Parathyroid adenoma (tissue), 2 donors: ENCODE data around the gene KLHL8.

Experiments used
- H2AFZ ChIP-seq: fragments of 300-600 bp; sonication (generic); one replicate; pipeline ENCODE4 v1.7.0; 2017; ENCODE audit warnings: antibody characterized with exemption, mild to moderate bottlenecking
- H3K27ac ChIP-seq: fragments of 300-600 bp; sonication (generic); one replicate; pipeline ENCODE4 v1.7.0; 2017
- H3K27me3 ChIP-seq: fragments of 300-600 bp; sonication (generic); one replicate; pipeline ENCODE4 v1.7.0; 2017; ENCODE audit warnings: low read length; ENCODE audit not compliant: control insufficient read depth, insufficient read depth
- H3K36me3 ChIP-seq: fragments of 300-600 bp; sonication (generic); one replicate; pipeline ENCODE4 v1.7.0; 2017; ENCODE audit warnings: low read length; ENCODE audit not compliant: control insufficient read depth, insufficient read depth
- H3K4me1 ChIP-seq: fragments of 300-600 bp; sonication (generic); one replicate; pipeline ENCODE4 v1.7.0; 2017; ENCODE audit warnings: control low read depth
- H3K4me2 ChIP-seq: fragments of 300-600 bp; sonication (generic); one replicate; pipeline ENCODE4 v1.7.0; 2017; ENCODE audit warnings: low read length
- H3K4me3 ChIP-seq: fragments of 300-600 bp; sonication (generic); one replicate; pipeline ENCODE4 v1.7.0; 2017; ENCODE audit warnings: low read depth, low read length
- H3K79me2 ChIP-seq: fragments of 300-600 bp; sonication (generic); one replicate; pipeline ENCODE4 v1.7.0; 2017; ENCODE audit warnings: control low read depth
- H3K9ac ChIP-seq: fragments of 300-600 bp; sonication (generic); one replicate; pipeline ENCODE4 v1.7.0; 2017; ENCODE audit warnings: mild to moderate bottlenecking
- H3K9me3 ChIP-seq: fragments of 300-600 bp; sonication (generic); one replicate; pipeline ENCODE4 v1.7.0; 2017; ENCODE audit warnings: low read length; ENCODE audit not compliant: control insufficient read depth
- TF ChIP-seq, protein P1 (sequence below): fragments of 300-600 bp; sonication (generic); IDR thresholded peaks from one replicate; pipeline ENCODE4 v1.7.0; 2017; ENCODE audit warnings: antibody characterized with exemption, mild to moderate bottlenecking
- donor health status: primary hyperparathyroidism.

KLHL8 gene

DNA sequence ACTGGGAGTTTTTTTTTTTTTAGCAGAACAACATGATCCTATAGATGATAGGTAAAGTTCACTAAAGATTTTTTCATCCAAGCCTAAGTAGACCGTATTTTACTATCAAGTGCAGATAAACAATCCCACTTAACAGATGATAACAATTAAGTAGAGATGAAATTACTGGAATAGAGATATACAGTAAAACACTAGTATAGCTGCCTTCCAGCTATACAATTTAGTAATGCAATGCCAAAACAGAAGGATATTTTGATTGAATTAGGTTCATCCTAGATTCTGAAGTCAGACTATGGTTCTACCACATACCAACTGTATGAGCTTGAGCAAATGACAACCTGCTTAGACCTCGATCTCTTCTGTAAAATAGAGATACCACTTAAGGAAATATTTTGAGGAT is 24.3 kb downstream of the KLHL8 start:
- no peak overlapping the region for H3K9ac ChIP-seq
- TF ChIP-seq, protein P1, sequence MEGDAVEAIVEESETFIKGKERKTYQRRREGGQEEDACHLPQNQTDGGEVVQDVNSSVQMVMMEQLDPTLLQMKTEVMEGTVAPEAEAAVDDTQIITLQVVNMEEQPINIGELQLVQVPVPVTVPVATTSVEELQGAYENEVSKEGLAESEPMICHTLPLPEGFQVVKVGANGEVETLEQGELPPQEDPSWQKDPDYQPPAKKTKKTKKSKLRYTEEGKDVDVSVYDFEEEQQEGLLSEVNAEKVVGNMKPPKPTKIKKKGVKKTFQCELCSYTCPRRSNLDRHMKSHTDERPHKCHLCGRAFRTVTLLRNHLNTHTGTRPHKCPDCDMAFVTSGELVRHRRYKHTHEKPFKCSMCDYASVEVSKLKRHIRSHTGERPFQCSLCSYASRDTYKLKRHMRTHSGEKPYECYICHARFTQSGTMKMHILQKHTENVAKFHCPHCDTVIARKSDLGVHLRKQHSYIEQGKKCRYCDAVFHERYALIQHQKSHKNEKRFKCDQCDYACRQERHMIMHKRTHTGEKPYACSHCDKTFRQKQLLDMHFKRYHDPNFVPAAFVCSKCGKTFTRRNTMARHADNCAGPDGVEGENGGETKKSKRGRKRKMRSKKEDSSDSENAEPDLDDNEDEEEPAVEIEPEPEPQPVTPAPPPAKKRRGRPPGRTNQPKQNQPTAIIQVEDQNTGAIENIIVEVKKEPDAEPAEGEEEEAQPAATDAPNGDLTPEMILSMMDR = no peak
- no peak overlapping the region for H3K4me2 ChIP-seq
- H3K4me3 ChIP-seq = no peak overlapping the region
- H3K4me1 ChIP-seq = no peaks in the 10 kb centered on the region
- H3K79me2 ChIP-seq = peaks cover 2% of the 10 kb centered on the region
- no peaks in the 10 kb centered on the region for H3K36me3 ChIP-seq
- H3K9me3 ChIP-seq = no peaks in the 10 kb centered on the region
- H2AFZ ChIP-seq = no peak overlapping the region
- no peak overlapping the region for H3K27ac ChIP-seq
- H3K27me3 ChIP-seq = no peaks in the 10 kb centered on the region

GRCh38 chr4:87193958-87194675 is 26.3 kb downstream of the KLHL8 start:
- H3K79me2 ChIP-seq = no peaks in the 10 kb centered on the region
- H3K9ac ChIP-seq = no peak overlapping the region
- TF ChIP-seq, protein P1 = no peak
- no peak overlapping the region for H3K4me2 ChIP-seq
- H3K4me3 ChIP-seq = no peak overlapping the region
- H3K4me1 ChIP-seq = no peaks in the 10 kb centered on the region
- H3K36me3 ChIP-seq = no peaks in the 10 kb centered on the region
- no peak overlapping the region for H2AFZ ChIP-seq
- H3K27me3 ChIP-seq = no peaks in the 10 kb centered on the region
- no peak overlapping the region for H3K27ac ChIP-seq
- H3K9me3 ChIP-seq = no peaks in the 10 kb centered on the region

- Histone ChIP-seq H2AFZ (no peak overlapping the region), H3K36me3 (no peaks in the 10 kb centered on the region), H3K79me2 (no peaks in the 10 kb centered on the region), H3K9me3 (no peaks in the 10 kb centered on the region), H3K27ac (no peak overlapping the region), H3K9ac (no peak overlapping the region), H3K4me1 (no peaks in the 10 kb centered on the region), H3K4me2 (no peak overlapping the region), H3K4me3 (no peak overlapping the region), H3K27me3 (no peaks in the 10 kb centered on the region)
- TF ChIP-seq, protein P1 = no peak
Measured at GRCh38 chr4:87192145-87192919, 28.1 kb downstream of the KLHL8 start.

- TF ChIP-seq, protein P1 = no peak
- H3K4me3 ChIP-seq = no peak overlapping the region
- no peak overlapping the region for H2AFZ ChIP-seq
- no peaks in the 10 kb centered on the region for H3K36me3 ChIP-seq
- H3K27me3 ChIP-seq = no peaks in the 10 kb centered on the region
- no peaks in the 10 kb centered on the region for H3K4me1 ChIP-seq
- no peaks in the 10 kb centered on the region for H3K79me2 ChIP-seq
- H3K9me3 ChIP-seq = no peaks in the 10 kb centered on the region
- H3K27ac ChIP-seq = no peak overlapping the region
- H3K4me2 ChIP-seq = no peak overlapping the region
- H3K9ac ChIP-seq = no peak overlapping the region
Measured at GRCh38 chr4:87188932-87189331, 31.5 kb downstream of the KLHL8 start.
